Ascending aorta (tissue), 2 donors: Measurements from ENCODE around the gene AK4. TPM values are rescaled to one million over a fixed set of nuclear protein-coding genes. Genes with fewer than 3 reads are reported as not detected.

Experiments used
- DNase-seq, 2 donors: peaks; one replicate each; pipeline ENCODE4 v3.0.0-alpha.2; 2019; ENCODE audit warnings: low spot score in 2 of 2
- H3K27ac ChIP-seq, 2 donors: fragments of 200-600 bp; sonication (generic); one replicate each; pipeline ENCODE4 v1.5.1; 2016 to 2017; ENCODE audit warnings: mild to moderate bottlenecking in 1 of 2
- H3K27me3 ChIP-seq: fragments of 200-600 bp; sonication (generic); one replicate; pipeline ENCODE4 v1.5.1; 2017
- H3K36me3 ChIP-seq, 2 donors: fragments of 200-600 bp; sonication (generic); one replicate each; pipeline ENCODE4 v1.5.1; 2016
- H3K4me1 ChIP-seq, 2 donors: fragments of 200-600 bp; sonication (generic); one replicate each; pipeline ENCODE4 v1.5.1; 2016 to 2017; ENCODE audit warnings: mild to moderate bottlenecking in 1 of 2
- H3K4me3 ChIP-seq, 2 donors: fragments of 200-600 bp; sonication (generic); one replicate each; pipeline ENCODE4 v1.5.1; 2016 to 2017; ENCODE audit warnings: mild to moderate bottlenecking in 1 of 2
- H3K9me3 ChIP-seq, 2 donors: fragments of 200-600 bp; sonication (generic); one replicate each; pipeline ENCODE4 v1.5.1; 2016
- CTCF ChIP-seq, 3 experiments: fragments of 200-600 bp in 2 of 3; fragments of 450-650 bp in 1 of 3; sonication (generic) in 2 of 3; IDR thresholded peaks; one replicate each; pipeline ENCODE4 v1.5.1; 2016 to 2019; ENCODE audit warnings: antibody characterized with exemption in 3 of 3, mild to moderate bottlenecking in 1 of 3, moderate library complexity in 1 of 3
- intact Hi-C: fragments of 100-400 bp; cut with DNase I; formaldehyde crosslinking; loops from one replicate; pipeline ENCODE4 v1.15.1; 2023
- total RNA-seq: library from RNA; depleted of rRNA; stranded (reverse); fragments of >200 nt; gene quantifications from one replicate; pipeline ENCODE4 v1.1.0, GENCODE V29; 2016

AK4 gene
- total RNA-seq, 1 donor from 2014 or later, result 29.5 TPM

GRCh38 chr1:65167586-65168242 lies 19.7 kb downstream of the AK4 start:
- Histone ChIP-seq H3K27ac (no peak overlapping the region), H3K9me3 (no peaks in the 10 kb centered on the region), H3K4me3 (no peak overlapping the region), H3K4me1 (peaks cover 0 to 9% of the 10 kb centered on the region in 2 donors), H3K27me3 (no peaks in the 10 kb centered on the region), H3K36me3 (no peaks in the 10 kb centered on the region)
- no peak for TF ChIP-seq CTCF (IDR thresholded peaks at IDR 0.05)
- no peak for DNase-seq
- intact Hi-C loops, result no loop called here

- Histone ChIP-seq H3K4me3 (no peak overlapping the region), H3K27ac (no peak overlapping the region), H3K27me3 (no peaks in the 10 kb centered on the region), H3K9me3 (no peaks in the 10 kb centered on the region), H3K36me3 (no peaks in the 10 kb centered on the region), H3K4me1 (peaks cover 0 to 11% of the 10 kb centered on the region in 2 donors)
- intact Hi-C loops, result no loop called here
- no peak for DNase-seq
- TF ChIP-seq CTCF (IDR thresholded peaks at IDR 0.05), result no peak
These were observed 20.9 kb downstream of the AK4 start for GRCh38 chr1:65168867-65169266.

- peak in 1 of 2 donors; percentile 73 for DNase-seq
- Histone ChIP-seq H3K4me3 (peak overlapping the region; percentile 23 to 26), H3K27ac (peak overlapping the region; percentile 55 to 58), H3K4me1 (peaks cover 0 to 26% of the 10 kb centered on the region in 2 donors), H3K36me3 (no peaks in the 10 kb centered on the region), H3K9me3 (no peaks in the 10 kb centered on the region), H3K27me3 (no peaks in the 10 kb centered on the region)
- no peak for TF ChIP-seq CTCF (IDR thresholded peaks at IDR 0.05)
- intact Hi-C loops, result no loop called here
These were observed 22.6 kb downstream of the AK4 start for GRCh38 chr1:65170511-65171142.

- Histone ChIP-seq H3K4me3 (no peak overlapping the region), H3K27ac (no peak overlapping the region), H3K36me3 (no peaks in the 10 kb centered on the region), H3K9me3 (no peaks in the 10 kb centered on the region), H3K4me1 (peaks cover 0 to 43% of the 10 kb centered on the region in 2 donors), H3K27me3 (no peaks in the 10 kb centered on the region)
- intact Hi-C loops, result no loop called here
- no peak for TF ChIP-seq CTCF (IDR thresholded peaks at IDR 0.05)
- DNase-seq, result no peak
These were observed 25.1 kb downstream of the AK4 start for GRCh38 chr1:65172936-65173690.

- no peaks in the 10 kb centered on the region for H3K27me3 ChIP-seq
- H3K4me3 ChIP-seq, result no peak overlapping the region
- peaks cover 0 to 38% of the 10 kb centered on the region in 2 donors for H3K4me1 ChIP-seq
- TF ChIP-seq CTCF (IDR thresholded peaks at IDR 0.05), result no peak
- no peaks in the 10 kb centered on the region for H3K36me3 ChIP-seq
- intact Hi-C loops, result loop anchor here (2.0 kb wide), 1 partner anchor 26 kb away; the partner anchor contains the start of gene AK4
- DNase-seq, result peak in 1 of 2 donors; percentile 85
- H3K9me3 ChIP-seq, result no peaks in the 10 kb centered on the region
- H3K27ac ChIP-seq, result no peak overlapping the region
These were observed 26.6 kb downstream of the AK4 start for GRCh38 chr1:65174585-65174984.
